ENCODE data around the gene OR5M8.

OR5M8 gene

DNA sequence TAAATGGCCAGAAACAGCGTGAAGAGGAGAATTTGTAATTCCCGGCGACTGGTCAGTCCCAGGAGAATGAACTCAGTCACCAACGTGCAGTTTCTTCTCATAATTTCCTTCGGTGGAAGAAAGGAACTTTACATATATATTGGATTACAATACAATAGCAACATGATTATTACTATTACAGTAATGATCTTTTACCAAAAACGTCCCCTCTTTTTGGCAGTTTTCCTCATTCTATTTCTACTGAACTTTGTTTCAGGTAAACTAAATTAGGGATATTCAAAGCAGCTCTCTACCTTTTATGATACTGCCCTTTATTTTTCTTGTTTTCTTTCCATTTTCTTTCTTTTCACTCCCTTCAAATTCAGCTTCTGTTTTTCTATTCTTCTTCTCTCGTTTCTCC lies at the start of gene OR5M8:
Gene OR5M8, minus strand, starts transcription at position 101 of the 400 bp plus-strand sequence. Its CDS starts 0 bp downstream, at position 101.
- no peak for DNase-seq

GRCh38 chr11:56533054-56533740 lies 42.0 kb upstream of the OR5M8 start:
- no peak for DNase-seq

DNA sequence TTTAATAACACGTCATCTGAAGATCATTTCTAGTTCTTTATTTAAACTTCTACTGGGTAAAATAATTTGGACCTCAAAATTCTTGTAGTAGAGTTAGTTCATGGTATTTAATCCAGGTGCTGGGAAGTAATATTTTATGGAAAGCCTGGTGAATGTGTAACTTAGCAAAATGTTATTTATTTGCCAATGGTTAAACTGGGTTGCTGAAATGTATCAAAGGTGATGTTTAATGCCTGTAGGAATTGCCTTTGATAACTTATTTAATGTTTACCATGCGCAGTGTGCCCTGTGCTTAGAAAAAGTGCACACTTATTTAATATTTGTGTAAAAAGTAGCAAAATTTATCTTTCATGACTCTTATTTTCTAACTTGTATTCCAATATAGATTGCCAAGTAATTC lies 40.7 kb upstream of the OR5M8 start:
- DNase-seq = no peak

DNA sequence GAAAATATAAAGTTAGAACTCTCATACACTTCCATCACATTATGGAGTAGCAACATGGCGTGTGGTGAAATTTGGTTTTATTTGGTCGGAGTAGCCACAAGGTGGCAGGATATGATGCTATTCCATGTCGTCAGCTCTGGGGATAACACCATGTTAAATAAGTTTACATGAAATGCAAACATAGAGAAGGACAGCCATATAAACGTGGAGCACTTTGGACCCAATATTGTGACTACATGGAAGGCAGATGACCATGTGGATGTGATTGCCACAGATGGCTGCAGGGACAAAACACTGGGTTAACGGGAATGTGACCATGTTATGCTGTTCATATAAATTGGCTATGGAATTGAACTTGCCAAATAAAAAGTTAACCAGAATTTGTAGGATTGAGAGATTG lies 30.8 kb upstream of the OR5M8 start:
- no peak for DNase-seq

DNA sequence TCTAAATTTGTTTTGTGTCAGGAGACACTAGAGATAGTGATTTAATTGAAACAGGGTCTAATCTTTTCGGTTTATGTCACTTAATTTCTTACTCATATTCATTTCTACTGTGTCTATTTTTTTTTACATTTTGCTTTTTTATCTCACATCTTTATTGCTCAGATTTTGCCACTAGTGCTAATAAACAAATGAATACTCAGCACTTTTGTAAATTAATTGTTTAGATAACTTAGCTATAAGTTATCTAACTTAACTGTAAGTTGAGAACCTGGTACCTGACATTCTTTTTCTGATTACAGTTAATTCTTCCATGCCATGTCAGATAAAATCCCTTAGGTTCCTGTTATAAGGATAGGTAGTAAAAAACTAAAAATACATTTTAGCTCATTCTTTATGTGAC lies 22.1 kb upstream of the OR5M8 start:
- DNase-seq = no peak

DNA sequence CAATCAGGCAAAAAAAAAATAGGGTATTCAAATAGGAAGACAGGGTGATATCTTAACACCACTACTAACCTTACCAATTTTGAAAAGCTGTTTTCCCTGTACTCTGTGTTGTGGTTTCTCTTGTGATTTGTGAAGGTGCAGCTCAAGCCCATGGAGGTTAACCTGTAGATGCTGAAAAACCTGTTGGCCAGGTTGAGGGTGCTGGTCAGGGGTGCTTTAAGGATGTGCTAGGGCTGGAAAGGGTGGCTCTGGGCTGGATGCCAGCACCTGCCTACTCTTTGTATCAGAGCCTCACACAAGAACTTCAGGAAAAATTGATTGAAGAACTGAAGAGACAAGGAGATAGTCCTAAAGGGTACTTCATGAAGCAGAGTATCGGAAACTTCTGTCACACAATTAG lies 18.3 kb upstream of the OR5M8 start:
- DNase-seq = no peak

DNA sequence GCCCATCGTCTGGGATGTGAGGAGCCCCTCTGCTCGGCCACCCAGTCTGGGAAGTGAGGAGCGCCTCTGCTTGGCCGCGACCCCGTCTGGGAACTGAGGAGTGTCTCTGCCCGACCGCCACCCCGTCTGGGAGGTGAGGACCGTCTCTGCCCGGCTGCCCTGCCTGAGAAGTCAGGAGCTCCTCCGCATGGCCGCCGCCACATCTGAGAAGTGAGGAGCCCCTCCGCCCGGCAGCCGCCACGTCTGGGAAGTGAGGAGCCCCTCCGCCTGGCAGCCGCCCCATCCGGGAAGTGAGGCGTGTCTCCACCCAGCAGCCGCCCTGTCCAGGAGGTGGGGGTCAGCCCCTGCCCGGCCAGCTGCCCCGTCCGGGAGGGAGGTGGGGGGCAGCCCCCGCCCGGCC lies 5.8 kb upstream of the OR5M8 start:
- DNase-seq = no peak

- no peak for DNase-seq
Measured at GRCh38 chr11:56495117-56495516, 3.9 kb upstream of the OR5M8 start.

DNA sequence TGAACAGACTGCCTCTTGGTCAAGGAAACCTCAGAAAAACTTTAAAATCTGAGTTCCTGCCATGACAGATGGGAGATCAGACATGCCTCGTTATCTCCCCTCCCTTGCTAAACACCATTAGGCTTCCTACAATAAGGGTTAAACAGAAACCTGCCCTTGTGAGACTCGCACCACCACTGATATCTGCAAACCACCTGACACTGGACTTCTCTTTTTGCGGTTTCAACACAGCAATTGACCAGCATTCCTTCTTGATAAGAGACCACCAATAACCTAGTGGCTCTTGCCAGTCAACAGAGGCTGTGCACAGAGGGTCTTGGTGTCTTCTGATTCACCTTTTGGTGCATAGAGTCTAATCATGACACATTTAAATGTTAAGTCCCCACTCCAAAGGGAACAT lies 4.4 kb downstream of the OR5M8 start:
- no peak for DNase-seq

DNA sequence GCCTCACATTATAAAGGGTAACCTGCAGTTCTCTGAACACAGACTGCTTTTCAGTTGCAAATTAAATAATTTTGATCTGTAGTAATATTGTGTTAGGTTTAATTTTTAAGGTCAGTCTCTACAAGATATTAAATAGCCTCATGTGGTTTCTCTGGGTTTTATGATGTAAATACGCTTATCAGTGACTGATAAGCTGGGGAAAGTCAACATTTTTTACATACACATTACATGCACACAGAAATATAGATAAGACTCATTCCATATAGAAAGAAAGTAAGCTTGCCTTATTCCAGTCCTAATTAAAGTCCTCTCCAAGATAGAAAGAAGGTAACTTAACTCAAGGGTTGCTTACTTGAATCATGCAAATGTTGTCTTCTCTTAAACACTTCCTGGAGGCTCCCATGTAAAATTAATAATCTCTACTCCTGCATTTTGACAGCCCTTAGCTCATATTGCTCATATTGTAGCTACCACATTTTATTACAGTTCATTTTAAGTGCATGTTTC lies 16.4 kb downstream of the OR5M8 start:
- DNase-seq = no peak

DNA sequence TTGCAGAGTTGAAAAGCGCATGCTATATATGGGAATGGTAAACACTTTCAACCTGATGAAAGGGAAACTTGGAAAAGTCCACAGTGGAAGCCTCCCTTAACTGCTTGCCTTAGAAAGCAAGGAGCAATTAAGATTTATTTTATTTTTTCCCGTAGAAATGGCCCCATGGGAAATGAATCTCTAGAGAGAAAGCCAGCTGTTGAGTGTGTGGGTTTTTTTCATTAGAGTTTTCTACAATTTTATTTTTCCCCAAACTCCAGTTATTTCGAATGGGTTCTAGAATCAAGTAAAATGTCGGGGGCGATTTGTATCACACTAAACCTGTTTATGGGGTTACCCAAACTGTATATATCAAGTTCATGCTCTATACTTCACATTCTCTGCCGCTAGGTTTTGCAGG lies 17.9 kb downstream of the OR5M8 start, which contains the start of gene OR5M3:
Gene OR5M3, minus strand, starts transcription at position 101 of the 400 bp plus-strand sequence. CDS start 2,855 bp downstream, outside the sequence.
- DNase-seq = no peak

GRCh38 chr11:56457076-56457475 lies 34.1 kb downstream of the OR5M8 start:
- DNase-seq = no peak

GRCh38 chr11:56453521-56453920 lies 37.6 kb downstream of the OR5M8 start:
- DNase-seq = no peak
